Measurements from ENCODE around the gene MYO7A. TPM values are rescaled to one million over a fixed set of nuclear protein-coding genes. Genes with fewer than 3 reads are reported as not detected.

The MYO7A gene
- total RNA-seq, 1 donor from 2014 or later = 0.97 TPM

GRCh38 chr11:77253690-77254089 lies 125.6 kb downstream of the MYO7A start:
- no peak overlapping the region for H3K4me3 ChIP-seq
- no peaks in the 10 kb centered on the region for H3K4me1 Mint-ChIP-seq

DNA sequence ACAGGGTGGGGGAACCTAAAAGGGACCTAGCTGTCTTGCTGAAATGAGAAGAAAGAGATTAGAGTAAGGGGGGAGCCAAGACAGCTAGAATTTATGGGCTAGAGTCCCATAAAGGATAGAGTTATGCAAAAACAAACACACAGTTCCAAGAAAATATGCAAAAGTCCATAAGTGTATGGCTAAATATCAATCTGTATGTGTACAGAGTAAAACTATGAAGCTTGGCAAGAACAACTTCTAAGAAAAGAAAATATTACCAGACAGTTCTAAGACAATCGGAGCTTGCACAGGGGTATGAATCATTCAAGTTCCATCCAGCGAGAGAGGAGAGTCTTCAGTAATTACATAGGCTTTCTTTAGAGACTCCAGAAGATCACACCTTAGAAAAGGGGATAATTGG lies 131.6 kb downstream of the MYO7A start:
- Histone ChIP-seq H2AFZ (replicated peaks) (no peak overlapping the region), H3K27ac (no peak overlapping the region), H3K27me3 (no peaks in the 10 kb centered on the region), H3K79me2 (ENCODE audit: low read depth) (no peaks in the 10 kb centered on the region), H3K4me2 (no peak overlapping the region), H3K9ac (no peak overlapping the region), H3K4me1 (no peaks in the 10 kb centered on the region), H4K20me1 (ENCODE audit: low read depth) (no peaks in the 10 kb centered on the region), H3F3A (ENCODE audit: low read depth) (no peaks in the 10 kb centered on the region), H3K36me3 (no peaks in the 10 kb centered on the region), H3K4me3 (no peak overlapping the region), H3K9me3 (ENCODE audit: low read depth) (no peaks in the 10 kb centered on the region)
- TF ChIP-seq EZH2phosphoT487 (IDR thresholded peaks at IDR 0.05) (no peak), EZH2 (IDR thresholded peaks at IDR 0.05) (no peak), CTCF (IDR thresholded peaks at IDR 0.05) (no peak)
- H3K4me1 Mint-ChIP-seq = no peaks in the 10 kb centered on the region
- H3K27me3 Mint-ChIP-seq (ENCODE audit: insufficient read depth, low read depth) = no peaks in the 10 kb centered on the region
- DNase-seq (ENCODE audit: low spot score) = no peak
- H3K36me3 Mint-ChIP-seq = no peaks in the 10 kb centered on the region
- peaks cover 5% of the 10 kb centered on the region for H3K9me3 Mint-ChIP-seq
- H3K27ac Mint-ChIP-seq = no peak overlapping the region
- no peak overlapping the region for H3K4me3 Mint-ChIP-seq

More at GRCh38 chr11:77253690-77254089, 125.6 kb downstream of the MYO7A start:
- H3K36me3 Mint-ChIP-seq = no peaks in the 10 kb centered on the region
- H3K4me2 ChIP-seq = no peak overlapping the region
- H3K79me2 ChIP-seq (ENCODE audit: low read depth) = no peaks in the 10 kb centered on the region
- H4K20me1 ChIP-seq (ENCODE audit: low read depth) = no peaks in the 10 kb centered on the region
- no peaks in the 10 kb centered on the region for H3F3A ChIP-seq (ENCODE audit: low read depth)
- no peak for DNase-seq (ENCODE audit: low spot score)
- no peaks in the 10 kb centered on the region for H3K27me3 Mint-ChIP-seq (ENCODE audit: insufficient read depth, low read depth)
- no peak overlapping the region for H3K27ac Mint-ChIP-seq
- no peak overlapping the region for H3K4me3 Mint-ChIP-seq
- H3K4me1 ChIP-seq = no peaks in the 10 kb centered on the region
- H2AFZ ChIP-seq (replicated peaks) = no peak overlapping the region
- no peak overlapping the region for H3K9ac ChIP-seq
- no peaks in the 10 kb centered on the region for H3K9me3 ChIP-seq (ENCODE audit: low read depth)
- TF ChIP-seq EZH2 (IDR thresholded peaks at IDR 0.05) (no peak), EZH2phosphoT487 (IDR thresholded peaks at IDR 0.05) (no peak), CTCF (IDR thresholded peaks at IDR 0.05) (no peak)
- H3K36me3 ChIP-seq = no peaks in the 10 kb centered on the region
- H3K27ac ChIP-seq = no peak overlapping the region
- no peaks in the 10 kb centered on the region for H3K9me3 Mint-ChIP-seq
- no peaks in the 10 kb centered on the region for H3K27me3 ChIP-seq

DNA sequence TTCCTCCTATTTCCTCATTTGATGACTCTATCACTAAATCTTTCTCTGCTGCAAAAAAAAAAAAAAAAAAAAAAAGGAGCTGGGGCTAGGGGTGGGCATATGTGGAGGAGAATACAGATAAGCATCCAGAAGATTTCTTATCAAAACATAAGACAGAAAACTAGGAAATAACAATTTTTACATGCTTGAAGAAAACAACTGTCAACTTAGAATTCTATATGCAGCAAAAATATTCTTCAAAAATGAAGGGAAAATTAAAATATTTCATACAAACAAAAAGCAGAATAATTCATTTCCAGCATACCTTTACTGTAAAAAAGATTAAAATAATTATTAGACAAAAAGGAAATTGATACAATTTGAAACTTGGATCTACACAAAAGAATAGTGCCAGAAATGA lies 134.8 kb downstream of the MYO7A start:
- no peaks in the 10 kb centered on the region for H3K27me3 Mint-ChIP-seq (ENCODE audit: insufficient read depth, low read depth)
- no peaks in the 10 kb centered on the region for H3K4me1 Mint-ChIP-seq
- H4K20me1 ChIP-seq (ENCODE audit: low read depth) = no peaks in the 10 kb centered on the region
- H3K4me3 ChIP-seq = no peak overlapping the region
- H3K27ac Mint-ChIP-seq = no peak overlapping the region
- H3K9me3 ChIP-seq (ENCODE audit: low read depth) = no peaks in the 10 kb centered on the region
- H3K36me3 Mint-ChIP-seq = no peaks in the 10 kb centered on the region
- H2AFZ ChIP-seq (replicated peaks) = no peak overlapping the region
- TF ChIP-seq EZH2 (IDR thresholded peaks at IDR 0.05) (no peak), CTCF (IDR thresholded peaks at IDR 0.05) (no peak), EZH2phosphoT487 (IDR thresholded peaks at IDR 0.05) (no peak)
- no peaks in the 10 kb centered on the region for H3K79me2 ChIP-seq (ENCODE audit: low read depth)
- no peak overlapping the region for H3K4me2 ChIP-seq
- peaks cover 5% of the 10 kb centered on the region for H3K9me3 Mint-ChIP-seq
- H3K27me3 ChIP-seq = no peaks in the 10 kb centered on the region
- no peaks in the 10 kb centered on the region for H3F3A ChIP-seq (ENCODE audit: low read depth)
- H3K9ac ChIP-seq = no peak overlapping the region
- H3K4me3 Mint-ChIP-seq = no peak overlapping the region
- no peaks in the 10 kb centered on the region for H3K36me3 ChIP-seq
- DNase-seq (ENCODE audit: low spot score) = no peak
- no peak overlapping the region for H3K27ac ChIP-seq
- no peaks in the 10 kb centered on the region for H3K4me1 ChIP-seq

Other genes starting within 250 kb of the MYO7A start
- gene B3GNT6, start 93.8 kb upstream of the MYO7A start, total RNA-seq (ENCODE audit: low replicate concordance) = not detected in 2 replicates
- gene CAPN5, start 61.3 kb upstream of the MYO7A start, total RNA-seq (ENCODE audit: low replicate concordance) = 7.4 and 9.6 TPM in 2 replicates
- gene OMP, start 25.4 kb upstream of the MYO7A start, total RNA-seq (ENCODE audit: low replicate concordance) = not detected in 2 replicates
- not detected in 2 replicates for gene GDPD4, start 173.4 kb downstream of the MYO7A start, total RNA-seq (ENCODE audit: low replicate concordance)